ENCODE measurements around the gene SLC10A3. TPM values are rescaled to one million over a fixed set of nuclear protein-coding genes. Genes with fewer than 3 reads are reported as not detected.

The SLC10A3 gene, protein sequence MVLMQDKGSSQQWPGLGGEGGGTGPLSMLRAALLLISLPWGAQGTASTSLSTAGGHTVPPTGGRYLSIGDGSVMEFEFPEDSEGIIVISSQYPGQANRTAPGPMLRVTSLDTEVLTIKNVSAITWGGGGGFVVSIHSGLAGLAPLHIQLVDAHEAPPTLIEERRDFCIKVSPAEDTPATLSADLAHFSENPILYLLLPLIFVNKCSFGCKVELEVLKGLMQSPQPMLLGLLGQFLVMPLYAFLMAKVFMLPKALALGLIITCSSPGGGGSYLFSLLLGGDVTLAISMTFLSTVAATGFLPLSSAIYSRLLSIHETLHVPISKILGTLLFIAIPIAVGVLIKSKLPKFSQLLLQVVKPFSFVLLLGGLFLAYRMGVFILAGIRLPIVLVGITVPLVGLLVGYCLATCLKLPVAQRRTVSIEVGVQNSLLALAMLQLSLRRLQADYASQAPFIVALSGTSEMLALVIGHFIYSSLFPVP
- total RNA-seq = 10 to 100 TPM; 18.0 to 19.0 TPM

DNA sequence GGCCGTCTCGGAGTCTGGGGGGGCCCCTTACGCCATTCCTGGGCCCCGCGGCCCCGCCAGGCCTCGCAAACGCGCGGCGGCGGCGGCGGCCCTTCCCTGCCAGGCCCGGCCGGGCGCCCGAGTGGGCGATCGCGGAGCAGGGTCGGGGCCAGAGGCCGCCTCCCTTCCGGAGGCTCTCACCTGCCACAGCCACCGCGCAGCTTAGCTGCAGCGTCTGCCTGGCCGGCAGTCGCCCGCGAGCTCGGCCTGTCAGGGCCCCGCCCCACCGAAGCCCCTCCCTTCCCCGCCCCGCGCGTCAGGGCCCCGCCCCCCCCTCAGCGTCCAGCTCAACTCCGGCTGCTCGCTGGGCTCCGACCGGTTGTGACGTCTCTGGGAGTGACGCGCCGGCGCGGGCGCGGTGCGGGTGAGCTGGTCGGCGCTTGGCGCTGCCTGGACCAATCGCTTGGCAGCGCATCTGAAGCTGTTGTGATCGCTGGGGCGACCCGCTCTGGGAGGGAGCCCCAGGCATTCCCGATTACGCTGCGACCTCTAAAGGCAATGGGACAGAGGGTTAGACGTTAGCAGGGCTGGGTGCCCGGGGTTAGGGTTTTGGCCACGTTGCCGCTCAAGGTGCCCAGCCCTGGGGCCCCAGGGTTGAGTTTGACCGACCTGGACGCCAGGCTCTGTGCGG, at the start of gene SLC10A3:
SLC10A3 (minus strand) TSS at position 216 of the 670 bp plus-strand sequence. CDS start 1,689 bp downstream, outside the sequence.
- Mint-ChIP-seq H3K27me3 (no peaks in the 10 kb centered on the region), H3K4me3 (peak within 1 kb of the TSS; percentile 86)

DNA sequence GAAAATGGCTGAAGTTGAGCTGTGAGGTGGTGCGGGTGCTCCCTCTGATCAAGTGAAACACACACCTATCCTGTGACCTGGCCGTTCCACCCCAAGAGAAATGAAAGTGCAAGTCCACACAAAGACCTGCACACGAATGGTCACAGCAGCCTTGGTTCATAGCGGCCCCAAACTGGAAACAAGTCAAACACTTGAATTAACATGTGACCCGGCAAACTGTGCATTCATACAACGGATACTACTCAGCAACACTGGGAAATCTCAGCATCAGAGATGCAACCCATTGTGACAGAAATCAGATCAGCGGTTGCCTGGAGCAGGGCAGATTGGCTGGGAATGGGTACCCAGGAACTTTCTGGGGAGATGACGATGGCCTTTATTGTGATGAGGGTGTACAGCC, 48.6 kb upstream of the SLC10A3 start:
- Mint-ChIP-seq H3K9me3 (no peaks in the 10 kb centered on the region), H3K4me3 (no peak overlapping the region), H3K4me1 (peaks cover 32% of the 10 kb centered on the region), H3K27ac (peak overlapping the region; percentile 69), H3K36me3 (peaks cover 22% of the 10 kb centered on the region), H3K27me3 (no peaks in the 10 kb centered on the region)
- no peak for DNase-seq

More for the DNA sequence above, at the start of gene SLC10A3:
- Mint-ChIP-seq H3K4me1 (peaks cover 13% of the 10 kb centered on the region), H3K36me3 (no peaks in the 10 kb centered on the region), H3K27ac (peak within 1 kb of the TSS; percentile 89), H3K9me3 (no peaks in the 10 kb centered on the region)
- peak; percentile 91 for DNase-seq

DNA sequence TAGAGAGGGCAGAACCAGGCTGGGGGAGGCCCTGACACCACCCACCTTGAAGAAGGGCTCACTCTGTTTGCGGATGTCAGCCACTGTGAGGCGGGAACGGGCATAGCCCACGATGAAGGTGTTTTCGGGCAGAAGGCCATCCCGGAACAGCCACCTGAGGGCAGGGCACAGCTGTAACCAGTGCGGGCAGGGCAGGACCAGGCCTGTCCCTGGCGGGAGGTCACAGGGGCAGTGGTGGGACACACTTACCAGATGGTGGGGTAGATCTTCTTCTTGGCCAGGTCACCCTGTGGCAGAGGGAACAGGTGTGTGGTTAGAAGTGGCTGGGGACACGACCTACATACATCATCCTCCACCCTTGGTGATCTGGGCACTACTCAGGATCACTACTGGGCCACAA, 45.5 kb upstream of the SLC10A3 start:
- Mint-ChIP-seq H3K27me3 (no peaks in the 10 kb centered on the region), H3K27ac (no peak overlapping the region), H3K4me1 (peaks cover 14% of the 10 kb centered on the region), H3K4me3 (no peak overlapping the region), H3K36me3 (peaks cover 5% of the 10 kb centered on the region), H3K9me3 (no peaks in the 10 kb centered on the region)
- no peak for DNase-seq

DNA sequence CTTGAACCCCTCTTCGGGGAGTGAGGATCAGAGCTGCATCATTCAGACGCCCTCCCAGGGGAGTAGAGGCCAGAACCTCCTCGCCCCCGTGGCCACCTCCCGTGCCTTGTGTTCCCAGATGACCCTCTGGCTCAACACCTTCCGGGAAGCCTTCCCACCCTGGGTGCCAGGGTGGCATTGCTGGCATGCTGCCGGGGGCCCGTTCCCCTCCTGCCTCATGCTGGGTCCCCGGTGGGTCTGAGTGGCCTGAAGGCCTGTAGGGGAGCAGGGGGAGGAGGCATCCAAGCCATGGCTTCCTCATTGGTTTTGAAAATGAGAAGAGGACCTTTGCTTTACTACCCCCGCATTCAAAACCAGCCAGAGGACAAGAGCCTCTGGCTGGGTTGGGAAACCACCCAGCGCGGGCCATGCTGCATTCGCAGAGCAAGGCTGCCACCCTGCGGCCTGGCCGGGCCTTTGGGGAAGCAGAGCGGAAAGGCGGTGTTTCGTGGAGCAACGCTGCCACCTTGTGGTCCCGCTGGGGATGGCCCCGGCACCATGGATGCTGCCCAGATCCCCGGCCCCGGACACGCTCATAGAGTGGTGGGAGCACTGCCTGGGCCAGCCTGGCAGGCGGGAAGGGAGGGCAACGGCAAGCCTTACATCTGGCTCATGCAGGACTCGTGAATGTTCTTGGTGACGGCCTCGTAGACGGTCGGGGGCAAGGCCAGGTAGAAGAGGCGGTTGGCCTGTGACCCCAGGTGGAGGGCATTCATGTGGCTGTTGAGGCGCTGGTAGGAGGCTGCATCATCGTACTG, 44.3 kb upstream of the SLC10A3 start:
- no peaks in the 10 kb centered on the region for H3K9me3 Mint-ChIP-seq
- H3K27me3 Mint-ChIP-seq = no peaks in the 10 kb centered on the region
- DNase-seq = peak; percentile 87
- no peak overlapping the region for H3K4me3 Mint-ChIP-seq
- H3K4me1 Mint-ChIP-seq = peaks cover 14% of the 10 kb centered on the region
- peaks cover 4% of the 10 kb centered on the region for H3K36me3 Mint-ChIP-seq
- H3K27ac Mint-ChIP-seq = no peak overlapping the region

DNA sequence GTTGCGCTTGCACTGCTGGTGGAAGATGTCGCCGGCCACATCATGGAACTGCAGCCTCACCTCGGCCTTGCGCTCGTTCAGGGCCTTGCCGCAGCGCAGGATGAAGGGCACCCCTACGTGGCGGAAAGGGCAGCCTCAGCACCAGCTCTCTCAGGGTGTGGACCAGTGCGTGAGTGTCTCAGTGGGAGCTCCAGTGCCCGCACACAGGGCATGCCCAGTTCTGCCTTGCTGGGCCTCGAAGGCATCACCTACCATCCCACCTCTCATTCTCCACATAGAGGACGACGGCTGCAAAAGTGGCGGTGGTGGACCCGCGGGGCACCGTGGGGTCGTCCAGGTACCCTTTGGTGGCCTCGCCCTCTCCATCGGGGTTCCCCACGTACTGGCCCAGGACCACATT, 42.3 kb upstream of the SLC10A3 start:
- Mint-ChIP-seq H3K27me3 (no peaks in the 10 kb centered on the region), H3K9me3 (no peaks in the 10 kb centered on the region), H3K4me1 (peaks cover 3% of the 10 kb centered on the region), H3K27ac (no peak overlapping the region), H3K36me3 (peaks cover 2% of the 10 kb centered on the region), H3K4me3 (no peak overlapping the region)
- DNase-seq = no peak

DNA sequence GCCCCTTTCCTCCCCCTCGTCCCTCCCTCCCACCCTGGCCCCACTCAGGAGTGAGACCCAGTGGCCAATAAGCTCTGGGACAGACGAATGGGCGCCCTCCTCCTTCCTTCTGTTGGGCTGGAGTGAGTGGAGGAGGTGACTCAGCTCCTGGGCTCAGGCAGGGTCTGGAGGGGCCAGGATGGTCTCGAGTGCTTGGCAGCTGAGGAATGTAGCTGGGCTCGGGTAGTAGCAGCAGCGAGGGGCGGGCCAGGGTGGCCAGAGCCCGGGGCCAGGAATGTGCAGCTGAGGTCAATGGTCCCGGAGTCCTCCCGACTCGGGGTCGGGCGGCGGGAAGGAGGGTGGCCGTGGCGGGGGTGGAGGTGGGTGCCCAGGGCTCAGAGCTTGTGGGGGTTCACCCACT, 41.2 kb upstream of the SLC10A3 start:
- no peak for DNase-seq
- Mint-ChIP-seq H3K4me1 (peaks cover 7% of the 10 kb centered on the region), H3K27me3 (no peaks in the 10 kb centered on the region), H3K27ac (no peak overlapping the region), H3K9me3 (no peaks in the 10 kb centered on the region), H3K36me3 (peaks cover 2% of the 10 kb centered on the region), H3K4me3 (no peak overlapping the region)

DNA sequence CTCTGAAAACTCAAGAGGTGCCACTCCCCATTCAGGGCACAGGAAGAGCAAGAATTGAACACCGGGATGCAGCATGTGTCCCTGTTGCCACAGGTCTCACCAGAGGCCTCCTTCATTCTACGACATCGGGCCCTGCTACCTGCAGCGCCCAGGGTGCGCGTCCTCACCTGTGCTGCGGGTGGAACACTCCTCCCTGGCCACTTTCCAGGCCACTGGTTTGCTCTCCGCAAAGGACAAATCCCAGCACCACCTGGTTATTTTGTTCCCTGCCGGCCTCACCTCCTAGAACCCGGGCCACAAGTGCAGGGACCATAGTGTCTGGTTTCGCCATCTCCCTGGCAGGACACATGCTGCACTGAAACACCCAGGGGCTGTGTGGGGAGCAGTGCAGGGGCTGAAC, 39.9 kb upstream of the SLC10A3 start:
- H3K4me1 Mint-ChIP-seq = peaks cover 15% of the 10 kb centered on the region

DNA sequence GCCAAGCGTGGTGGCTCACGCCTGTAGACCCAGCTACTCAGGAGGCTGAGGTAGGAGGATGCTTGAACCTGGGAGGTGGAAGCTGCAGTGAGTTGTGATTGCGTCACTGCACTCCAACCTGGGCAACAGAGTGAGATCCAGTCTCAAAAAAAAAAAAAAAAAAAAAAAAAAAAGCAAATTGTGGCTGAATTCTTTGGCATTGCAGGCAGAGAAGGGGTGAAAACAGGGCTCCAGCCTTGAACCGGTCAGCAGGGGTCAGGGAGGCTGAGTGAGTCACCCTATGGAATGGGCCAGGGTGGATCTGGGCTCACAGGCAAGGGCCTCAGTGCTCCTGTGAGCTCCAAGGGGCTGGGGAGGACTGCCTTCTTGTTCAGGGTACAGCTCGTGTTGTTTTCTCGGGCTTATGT, 38.8 kb upstream of the SLC10A3 start:
- no peaks in the 10 kb centered on the region for H3K9me3 Mint-ChIP-seq

More for the DNA sequence above, 39.9 kb upstream of the SLC10A3 start:
- Mint-ChIP-seq H3K36me3 (peaks cover 2% of the 10 kb centered on the region), H3K27ac (no peak overlapping the region), H3K4me3 (no peak overlapping the region), H3K27me3 (no peaks in the 10 kb centered on the region), H3K9me3 (no peaks in the 10 kb centered on the region)
- no peak for DNase-seq

DNA sequence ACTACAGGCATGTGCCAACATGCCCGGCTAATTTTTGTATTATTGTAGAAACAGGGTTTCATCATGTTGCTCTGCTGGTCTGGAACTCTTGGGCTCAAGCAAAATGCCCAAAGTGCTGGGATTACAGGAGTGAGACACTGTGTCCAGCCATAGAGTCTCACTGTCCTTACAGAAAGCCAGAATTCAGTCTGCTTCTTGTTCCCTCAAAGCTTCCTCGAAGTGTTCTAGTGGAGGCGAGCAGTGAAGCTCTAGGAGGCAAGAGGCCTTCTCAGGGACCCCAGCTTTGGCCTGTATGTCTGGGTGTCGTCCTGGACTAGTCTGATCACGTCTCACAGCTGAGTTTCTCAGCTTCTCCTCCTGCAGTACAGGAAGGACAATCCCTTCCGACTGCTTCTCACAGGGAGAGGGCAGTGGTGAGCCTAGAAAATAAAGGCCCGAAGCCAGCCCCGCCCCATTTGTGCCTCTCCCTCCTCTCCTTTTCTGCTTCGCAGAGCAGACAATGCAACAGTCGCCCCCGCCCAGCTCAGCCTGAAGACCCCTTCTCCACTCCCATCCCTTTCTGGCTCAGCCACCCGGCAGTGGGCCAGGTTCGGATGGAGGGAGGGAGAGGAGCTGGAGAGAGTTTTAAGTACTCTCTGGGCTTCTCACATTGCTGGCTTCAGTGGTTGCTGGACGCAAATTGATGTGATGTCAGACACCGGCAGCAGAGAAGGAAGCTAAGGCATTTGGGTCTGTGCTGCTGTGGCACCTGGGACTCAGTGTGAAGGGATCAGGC, 36.7 kb upstream of the SLC10A3 start:
- H3K4me1 Mint-ChIP-seq = peaks cover 14% of the 10 kb centered on the region
- no peaks in the 10 kb centered on the region for H3K27me3 Mint-ChIP-seq
- no peaks in the 10 kb centered on the region for H3K9me3 Mint-ChIP-seq
- H3K4me3 Mint-ChIP-seq = peak overlapping the region; percentile 7
- H3K27ac Mint-ChIP-seq = peak overlapping the region; percentile 12
- DNase-seq = peak; percentile 60
- peaks cover 2% of the 10 kb centered on the region for H3K36me3 Mint-ChIP-seq

More for the DNA sequence above, 38.8 kb upstream of the SLC10A3 start:
- Mint-ChIP-seq H3K36me3 (peaks cover 2% of the 10 kb centered on the region), H3K27ac (no peak overlapping the region), H3K4me1 (peaks cover 14% of the 10 kb centered on the region), H3K27me3 (no peaks in the 10 kb centered on the region), H3K4me3 (no peak overlapping the region)
- DNase-seq = no peak

DNA sequence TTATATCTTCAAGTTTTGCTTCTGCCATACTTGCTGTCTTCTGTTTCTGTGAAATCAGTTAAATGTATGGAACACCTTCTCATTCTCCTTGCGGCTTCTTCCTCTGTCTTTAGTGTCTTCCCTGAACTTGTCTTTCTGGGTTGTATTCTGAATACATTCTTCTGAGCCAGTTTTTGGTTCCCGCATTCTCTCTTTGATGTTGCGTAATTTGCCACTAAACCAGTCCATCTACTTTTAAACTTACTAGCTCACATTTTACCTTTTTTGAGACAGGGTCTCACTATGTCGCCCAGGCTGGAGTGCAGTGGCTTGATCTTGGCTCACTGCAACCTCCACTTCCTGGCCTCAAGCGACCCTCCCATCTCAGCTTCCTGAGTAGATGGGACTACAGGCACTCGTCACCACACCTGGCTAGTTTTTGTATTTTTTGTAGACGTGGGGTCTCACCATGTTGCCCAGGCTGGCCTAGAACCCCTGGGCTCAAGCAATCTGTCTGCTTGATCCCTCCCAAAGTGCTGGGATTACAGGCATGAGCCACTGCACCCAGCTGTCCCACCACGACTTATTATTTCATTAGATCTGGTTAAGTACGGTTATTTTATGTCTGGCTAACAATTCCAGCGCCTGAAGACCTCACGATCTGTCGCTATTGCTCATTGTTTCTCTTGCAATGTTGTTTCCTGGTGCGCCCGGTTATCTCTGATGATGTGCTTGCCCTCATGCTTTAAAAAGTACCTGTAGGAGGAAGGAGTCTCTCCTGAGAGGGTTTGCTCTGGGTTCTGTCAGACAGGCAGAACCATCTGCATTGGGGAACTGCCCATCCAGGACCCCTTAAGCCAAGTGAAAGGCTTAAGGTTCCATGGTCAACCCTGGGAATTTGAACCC, 35.4 kb upstream of the SLC10A3 start:
- no peaks in the 10 kb centered on the region for H3K27me3 Mint-ChIP-seq
- H3K36me3 Mint-ChIP-seq = no peaks in the 10 kb centered on the region
- no peak overlapping the region for H3K4me3 Mint-ChIP-seq
- peaks cover 14% of the 10 kb centered on the region for H3K4me1 Mint-ChIP-seq
- H3K27ac Mint-ChIP-seq = no peak overlapping the region
- no peaks in the 10 kb centered on the region for H3K9me3 Mint-ChIP-seq
- no peak for DNase-seq

DNA sequence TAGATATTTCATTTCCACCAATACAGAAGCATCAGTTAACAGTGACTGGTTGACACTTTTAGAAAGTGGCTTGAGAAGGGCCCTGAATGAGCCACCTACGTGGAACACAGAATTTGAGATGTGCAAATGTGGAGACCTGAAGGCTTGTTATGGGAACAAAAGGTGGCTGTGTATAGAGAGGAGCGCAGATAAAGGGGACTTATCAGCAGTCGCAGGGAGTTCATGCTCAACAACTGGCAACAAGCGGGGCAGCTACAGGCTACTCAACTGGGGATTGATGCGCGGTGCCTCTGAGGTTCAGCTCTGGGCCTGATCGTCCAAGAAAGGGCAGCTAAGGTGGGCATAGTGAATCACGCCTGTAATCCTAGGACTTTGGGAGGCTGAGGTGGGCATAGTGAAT, 29.0 kb upstream of the SLC10A3 start:
- Mint-ChIP-seq H3K36me3 (peaks cover 6% of the 10 kb centered on the region), H3K27me3 (no peaks in the 10 kb centered on the region), H3K4me1 (peaks cover 11% of the 10 kb centered on the region), H3K9me3 (no peaks in the 10 kb centered on the region), H3K4me3 (no peak overlapping the region), H3K27ac (no peak overlapping the region)
- DNase-seq = no peak

DNA sequence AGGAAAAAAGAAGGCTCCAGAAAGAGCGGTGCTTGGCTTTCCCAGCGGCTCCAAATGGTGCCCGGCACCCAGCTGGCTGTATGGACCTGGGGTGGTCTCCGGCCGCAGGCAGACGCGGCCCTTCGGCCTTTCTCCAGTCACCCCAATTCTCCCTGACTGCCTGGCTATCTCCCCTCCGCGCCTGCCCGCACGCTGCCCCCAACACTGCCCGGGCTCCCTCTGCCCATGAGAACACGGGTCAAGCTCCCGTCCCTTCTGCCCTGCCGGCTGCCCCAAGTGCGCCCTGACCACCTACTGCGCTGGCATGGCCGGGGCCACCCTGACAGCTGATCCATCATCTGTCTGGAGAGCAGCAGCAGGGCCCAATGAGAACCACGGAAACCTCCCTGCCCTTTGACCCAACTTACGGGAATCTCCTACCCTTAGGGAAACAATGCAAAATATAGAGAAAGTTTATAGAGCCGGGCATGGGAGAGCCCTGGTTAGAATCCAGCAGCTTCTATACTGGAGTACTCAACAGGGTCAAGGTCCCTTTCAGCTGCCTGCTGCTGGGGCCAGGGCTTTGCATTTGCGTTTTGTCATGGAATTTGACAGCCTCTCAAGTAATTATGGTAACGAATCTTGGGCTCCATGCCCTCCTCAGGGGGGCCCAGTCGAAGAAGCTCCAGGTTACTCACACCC, 26.8 kb upstream of the SLC10A3 start:
- DNase-seq = no peak
- Mint-ChIP-seq H3K9me3 (no peaks in the 10 kb centered on the region), H3K36me3 (peaks cover 13% of the 10 kb centered on the region), H3K4me1 (peaks cover 16% of the 10 kb centered on the region), H3K4me3 (peak overlapping the region; percentile 42), H3K27me3 (no peaks in the 10 kb centered on the region), H3K27ac (no peak overlapping the region)

DNA sequence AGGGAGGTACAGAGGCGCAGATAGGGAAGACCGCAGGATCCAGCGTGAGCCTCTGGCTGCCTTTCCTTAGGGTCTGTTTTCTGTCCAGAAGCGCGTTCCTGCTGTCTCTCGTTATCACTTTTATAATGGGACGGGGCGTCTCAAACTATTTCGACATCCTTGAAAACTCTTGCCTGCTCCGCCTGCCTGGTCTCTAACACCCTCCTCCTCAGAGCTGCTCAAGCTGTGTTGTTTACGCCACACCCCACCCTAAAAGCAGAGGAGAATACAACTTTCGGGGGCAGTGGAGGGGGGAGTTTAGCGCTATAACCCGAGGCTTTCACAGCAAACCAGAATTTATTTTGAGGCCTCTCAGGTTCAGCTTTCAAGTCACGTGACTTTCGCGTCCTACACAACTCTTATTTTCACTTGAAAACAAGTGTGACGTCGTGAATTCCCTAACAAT, 26.2 kb upstream of the SLC10A3 start:
- peak overlapping the region; percentile 72 for H3K27ac Mint-ChIP-seq
- no peak for DNase-seq
- no peaks in the 10 kb centered on the region for H3K9me3 Mint-ChIP-seq
- no peaks in the 10 kb centered on the region for H3K27me3 Mint-ChIP-seq
- H3K4me1 Mint-ChIP-seq = peaks cover 19% of the 10 kb centered on the region
- H3K4me3 Mint-ChIP-seq = peak overlapping the region; percentile 85
- H3K36me3 Mint-ChIP-seq = peaks cover 14% of the 10 kb centered on the region

Measured in activated naive CD8-positive, alpha-beta T cell treated with anti-CD3 and anti-CD28 coated beads for 36 hours (primary cell).